Prostate gland (tissue), 2 donors: ENCODE results near the gene CD72.

ENCODE experiments used
- POLR2A ChIP-seq: fragments of 450-650 bp; IDR thresholded peaks from one replicate; pipeline ENCODE4 v1.6.1; 2016; ENCODE audit warnings: antibody characterized with exemption, mild to moderate bottlenecking
- POLR2AphosphoS5 ChIP-seq: sonication (generic); formaldehyde crosslinking; IDR thresholded peaks from one replicate; pipeline ENCODE4 v1.6.1; 2017; ENCODE audit warnings: antibody characterized with exemption
- TF ChIP-seq, protein P1 (sequence below), 4 experiments: fragments of 200-600 bp in 2 of 4; fragments of 450-650 bp in 2 of 4; sonication (generic) in 2 of 4; IDR thresholded peaks; 1 replicate in 3 of 4; 2 replicates in 1 of 4; pipeline ENCODE4 v1.5.1; 2016 to 2019; ENCODE audit warnings: antibody characterized with exemption in 4 of 4, mild to moderate bottlenecking in 2 of 4, moderate library complexity in 2 of 4

DNA sequence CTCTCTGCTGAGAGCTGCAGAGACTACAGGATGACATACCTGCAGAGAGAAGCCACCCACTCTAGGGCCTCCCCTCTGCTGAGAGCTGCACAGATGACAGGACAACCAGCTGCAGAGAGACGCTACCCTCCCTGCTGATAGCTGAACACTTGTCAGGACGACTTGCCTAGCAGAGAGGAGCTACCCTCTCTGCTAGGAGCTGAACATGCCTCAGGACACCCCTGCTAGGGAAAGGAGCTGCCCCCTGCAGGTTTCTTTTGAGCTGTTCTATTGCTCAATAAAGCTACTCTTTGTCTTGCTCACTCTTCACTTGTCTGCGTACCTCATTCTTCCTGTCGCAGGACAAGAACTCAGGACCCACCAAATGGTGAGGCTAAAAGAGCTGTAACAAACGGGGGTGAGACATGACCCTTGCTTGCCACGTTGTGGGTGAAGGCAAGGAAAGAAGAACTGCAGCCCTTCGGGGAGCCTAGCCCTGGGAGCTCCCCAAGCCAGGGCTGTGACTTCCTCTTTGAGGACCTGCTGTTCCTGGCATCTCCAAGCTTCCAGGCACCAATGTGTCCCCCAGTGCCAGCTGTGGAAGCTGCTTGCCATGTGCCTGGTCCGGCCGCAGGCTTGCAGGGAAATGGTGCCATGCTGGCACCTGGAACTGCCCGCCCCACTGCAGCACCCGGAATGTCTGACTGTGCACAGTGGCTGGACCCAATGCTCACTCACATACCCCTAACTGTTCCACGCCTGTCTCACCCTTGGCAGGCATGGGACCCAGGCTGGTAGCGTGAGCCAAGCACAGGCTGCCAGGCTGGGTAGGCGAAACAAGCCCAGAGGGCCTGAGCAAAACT is 18.2 kb downstream of the CD72 start:
- TF ChIP-seq POLR2A, result no peak
- TF ChIP-seq, protein P1, sequence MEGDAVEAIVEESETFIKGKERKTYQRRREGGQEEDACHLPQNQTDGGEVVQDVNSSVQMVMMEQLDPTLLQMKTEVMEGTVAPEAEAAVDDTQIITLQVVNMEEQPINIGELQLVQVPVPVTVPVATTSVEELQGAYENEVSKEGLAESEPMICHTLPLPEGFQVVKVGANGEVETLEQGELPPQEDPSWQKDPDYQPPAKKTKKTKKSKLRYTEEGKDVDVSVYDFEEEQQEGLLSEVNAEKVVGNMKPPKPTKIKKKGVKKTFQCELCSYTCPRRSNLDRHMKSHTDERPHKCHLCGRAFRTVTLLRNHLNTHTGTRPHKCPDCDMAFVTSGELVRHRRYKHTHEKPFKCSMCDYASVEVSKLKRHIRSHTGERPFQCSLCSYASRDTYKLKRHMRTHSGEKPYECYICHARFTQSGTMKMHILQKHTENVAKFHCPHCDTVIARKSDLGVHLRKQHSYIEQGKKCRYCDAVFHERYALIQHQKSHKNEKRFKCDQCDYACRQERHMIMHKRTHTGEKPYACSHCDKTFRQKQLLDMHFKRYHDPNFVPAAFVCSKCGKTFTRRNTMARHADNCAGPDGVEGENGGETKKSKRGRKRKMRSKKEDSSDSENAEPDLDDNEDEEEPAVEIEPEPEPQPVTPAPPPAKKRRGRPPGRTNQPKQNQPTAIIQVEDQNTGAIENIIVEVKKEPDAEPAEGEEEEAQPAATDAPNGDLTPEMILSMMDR (IDR thresholded peaks at IDR 0.05), result no peak
- TF ChIP-seq POLR2AphosphoS5, result no peak
